ENCODE measurements around the gene CHMP5.

The CHMP5 gene

GRCh38 chr9:33320230-33320567 is 55.4 kb downstream of the CHMP5 start:
- DNase-seq, result no peak

- no peak for DNase-seq
These were observed 55.9 kb downstream of the CHMP5 start for GRCh38 chr9:33320568-33321261.

- no peak for DNase-seq
These were observed 64.3 kb downstream of the CHMP5 start for GRCh38 chr9:33329117-33329563.

- DNase-seq, result no peak
These were observed 65.1 kb downstream of the CHMP5 start for GRCh38 chr9:33329979-33330378.

- DNase-seq, result no peak
These were observed 66.6 kb downstream of the CHMP5 start for GRCh38 chr9:33331377-33331891.
